Fibroblast of lung (primary cell): ENCODE results near the gene SIGLEC9. TPM values are rescaled to one million over a fixed set of nuclear protein-coding genes. Genes with fewer than 3 reads are reported as not detected.

Experiments used
- DNase-seq, 2 donors: peaks; one replicate each; pipeline versions ENCODE4 v3.0.0 to v3.0.0-alpha.2; 2010; ENCODE audit warnings: low read depth in 2 of 2
- H2AFZ ChIP-seq: 2 replicates; pipeline ENCODE4 v1.5.1; 2012; ENCODE audit warnings: low read length, control low read depth, inconsistent platforms
- H3K27ac ChIP-seq: 2 replicates; pipeline ENCODE4 v1.5.1; 2011; ENCODE audit warnings: low read length, control low read depth; ENCODE audit not compliant: insufficient read depth
- H3K27me3 ChIP-seq: 2 replicates; pipeline ENCODE4 v1.5.1; 2011; ENCODE audit warnings: mild to moderate bottlenecking, low read length; ENCODE audit not compliant: control insufficient read depth, insufficient read depth
- H3K36me3 ChIP-seq: 2 replicates; pipeline ENCODE4 v1.5.1; 2011; ENCODE audit warnings: low read length; ENCODE audit not compliant: control insufficient read depth, insufficient read depth
- H3K4me1 ChIP-seq: 2 replicates; pipeline ENCODE4 v1.5.1; 2011; ENCODE audit warnings: low read length; ENCODE audit not compliant: control insufficient read depth, insufficient read depth; ENCODE audit errors: extremely low read depth
- H3K4me2 ChIP-seq: 2 replicates; pipeline ENCODE4 v1.5.1; 2011; ENCODE audit warnings: low read length, control low read depth; ENCODE audit not compliant: insufficient read depth; ENCODE audit errors: extremely low read depth
- H3K4me3 ChIP-seq, 4 experiments: fragments of 200-600 bp in 1 of 4; sonication (generic) in 1 of 4; replicated peaks in 1 of 4; 2 replicates each; pipeline ENCODE4 v1.5.1; 2011 to 2016; ENCODE audit warnings: low read length in 4 of 4, low read depth in 3 of 4, mild to moderate bottlenecking in 3 of 4, control low read depth in 2 of 4, inconsistent platforms in 1 of 4, mixed read lengths in 1 of 4; ENCODE audit not compliant: insufficient read depth in 1 of 4; ENCODE audit errors: control extremely low read depth in 1 of 4
- H3K79me2 ChIP-seq: 2 replicates; pipeline ENCODE4 v1.5.1; 2012; ENCODE audit warnings: mild to moderate bottlenecking, low read length, inconsistent platforms; ENCODE audit not compliant: control insufficient read depth, insufficient read depth
- H3K9ac ChIP-seq: 2 replicates; pipeline ENCODE4 v1.5.1; 2011; ENCODE audit warnings: mild to moderate bottlenecking, low read length, control low read depth; ENCODE audit not compliant: insufficient read depth
- H3K9me3 ChIP-seq: 2 replicates; pipeline ENCODE4 v1.5.1; 2012; ENCODE audit warnings: low read depth, low read length; ENCODE audit not compliant: control insufficient read depth, insufficient read depth
- H4K20me1 ChIP-seq: 2 replicates; pipeline ENCODE4 v1.5.1; 2011; ENCODE audit warnings: low read length; ENCODE audit not compliant: control insufficient read depth, insufficient read depth; ENCODE audit errors: extremely low read depth
- EZH2 ChIP-seq: IDR thresholded peaks from 2 replicates; pipeline ENCODE4 v1.5.1; 2012; ENCODE audit warnings: low read length, control low read depth, mild to moderate bottlenecking; ENCODE audit errors: missing control alignments
- polyA plus RNA-seq, 2 donors: library from polyadenylated mRNA; depleted of rRNA in 1 of 2; stranded (reverse) in 1 of 2; unstranded in 1 of 2; fragments of >200 nt; gene quantifications; 2 replicates each; pipeline ENCODE4 v1.2.1, GENCODE V29; 2011 to 2012; ENCODE audit warnings: missing spikeins in 1 of 2
- total RNA-seq: library from RNA; depleted of rRNA; stranded (reverse); fragments of >200 nt; gene quantifications from 2 replicates; pipeline ENCODE4 v1.2.1, GENCODE V29; 2014
- TF ChIP-seq, protein P1 (sequence below), 2 donors: IDR thresholded peaks in 1 of 2; conservative IDR thresholded peaks in 1 of 2; 1 replicate in 1 of 2; 2 replicates in 1 of 2; pipeline ENCODE4 v1.5.1; 2011 to 2012; ENCODE audit warnings: low read length in 2 of 2, control low read depth in 1 of 2, inconsistent platforms in 1 of 2, low read depth in 1 of 2, mild to moderate bottlenecking in 1 of 2

SIGLEC9 gene
- total and polyA plus RNA-seq, 2 donors (not counting 1 experiment from before 2014, with no cell fraction given): not detected

DNA sequence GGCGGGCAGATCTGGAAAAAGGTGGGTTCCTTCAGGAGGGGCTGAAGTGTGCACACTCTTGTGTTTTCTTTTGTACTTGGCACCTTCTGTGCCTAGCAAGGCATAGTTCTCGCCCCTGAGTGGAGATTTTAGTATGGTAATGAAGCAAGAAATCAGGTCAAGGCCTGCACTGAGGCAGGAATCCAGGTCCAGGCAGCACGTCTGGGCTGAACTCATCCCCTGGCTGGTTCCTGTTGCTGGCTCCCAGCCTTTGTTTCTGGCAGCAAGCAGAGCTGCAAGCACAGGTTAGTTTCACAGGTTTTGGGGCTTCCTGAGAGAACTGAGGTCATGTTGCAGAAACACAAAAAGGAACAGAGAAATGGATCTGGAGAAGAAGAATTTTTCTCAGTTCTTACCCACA lies 38.6 kb downstream of the SIGLEC9 start:
- DNase-seq: no peak
- no peaks in the 10 kb centered on the region for H3K27me3 ChIP-seq
- H3K4me1 ChIP-seq: no peaks in the 10 kb centered on the region
- H3K9ac ChIP-seq: no peak overlapping the region
- TF ChIP-seq, protein P1, sequence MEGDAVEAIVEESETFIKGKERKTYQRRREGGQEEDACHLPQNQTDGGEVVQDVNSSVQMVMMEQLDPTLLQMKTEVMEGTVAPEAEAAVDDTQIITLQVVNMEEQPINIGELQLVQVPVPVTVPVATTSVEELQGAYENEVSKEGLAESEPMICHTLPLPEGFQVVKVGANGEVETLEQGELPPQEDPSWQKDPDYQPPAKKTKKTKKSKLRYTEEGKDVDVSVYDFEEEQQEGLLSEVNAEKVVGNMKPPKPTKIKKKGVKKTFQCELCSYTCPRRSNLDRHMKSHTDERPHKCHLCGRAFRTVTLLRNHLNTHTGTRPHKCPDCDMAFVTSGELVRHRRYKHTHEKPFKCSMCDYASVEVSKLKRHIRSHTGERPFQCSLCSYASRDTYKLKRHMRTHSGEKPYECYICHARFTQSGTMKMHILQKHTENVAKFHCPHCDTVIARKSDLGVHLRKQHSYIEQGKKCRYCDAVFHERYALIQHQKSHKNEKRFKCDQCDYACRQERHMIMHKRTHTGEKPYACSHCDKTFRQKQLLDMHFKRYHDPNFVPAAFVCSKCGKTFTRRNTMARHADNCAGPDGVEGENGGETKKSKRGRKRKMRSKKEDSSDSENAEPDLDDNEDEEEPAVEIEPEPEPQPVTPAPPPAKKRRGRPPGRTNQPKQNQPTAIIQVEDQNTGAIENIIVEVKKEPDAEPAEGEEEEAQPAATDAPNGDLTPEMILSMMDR (conservative IDR thresholded peaks at IDR 0.05 in 1 of 2, IDR thresholded peaks at IDR 0.05 in 1 of 2; ENCODE audit: low read depth in 1 of 2, low read length in 2 of 2): no peak
- no peak for TF ChIP-seq EZH2
- no peak overlapping the region for H3K4me2 ChIP-seq
- no peak overlapping the region for H3K4me3 ChIP-seq
- no peak overlapping the region for H2AFZ ChIP-seq
- H3K9me3 ChIP-seq: no peaks in the 10 kb centered on the region
- H3K36me3 ChIP-seq: no peaks in the 10 kb centered on the region
- H3K79me2 ChIP-seq: no peaks in the 10 kb centered on the region
- no peaks in the 10 kb centered on the region for H4K20me1 ChIP-seq
- no peak overlapping the region for H3K27ac ChIP-seq

DNA sequence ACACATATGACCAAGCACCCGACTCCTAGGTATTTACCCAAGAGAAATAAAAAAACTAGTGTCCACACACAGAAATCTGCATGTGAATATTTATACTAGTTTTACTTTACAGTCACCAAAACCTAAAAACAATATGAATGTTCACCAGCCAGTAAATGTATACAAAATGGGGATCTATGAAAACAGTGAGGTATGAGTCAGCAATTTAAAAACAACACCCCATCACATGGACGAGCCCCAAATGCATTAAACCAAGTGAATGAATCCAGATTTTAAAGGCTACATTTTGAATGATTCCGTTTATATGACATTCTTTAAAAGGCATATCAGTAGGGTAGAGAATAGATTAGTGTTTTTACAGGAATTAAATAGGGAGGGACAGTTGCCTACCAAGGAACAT lies 39.5 kb downstream of the SIGLEC9 start:
- DNase-seq: no peak
- Histone ChIP-seq H3K9me3 (no peaks in the 10 kb centered on the region), H3K27ac (no peak overlapping the region), H3K27me3 (no peaks in the 10 kb centered on the region), H3K9ac (no peak overlapping the region), H3K4me1 (no peaks in the 10 kb centered on the region), H3K4me2 (no peak overlapping the region), H4K20me1 (no peaks in the 10 kb centered on the region), H2AFZ (no peak overlapping the region), H3K4me3 (no peak overlapping the region), H3K79me2 (no peaks in the 10 kb centered on the region), H3K36me3 (no peaks in the 10 kb centered on the region)
- TF ChIP-seq, protein P1 (conservative IDR thresholded peaks at IDR 0.05 in 1 of 2, IDR thresholded peaks at IDR 0.05 in 1 of 2; ENCODE audit: low read depth in 1 of 2, low read length in 2 of 2): no peak
- no peak for TF ChIP-seq EZH2

DNA sequence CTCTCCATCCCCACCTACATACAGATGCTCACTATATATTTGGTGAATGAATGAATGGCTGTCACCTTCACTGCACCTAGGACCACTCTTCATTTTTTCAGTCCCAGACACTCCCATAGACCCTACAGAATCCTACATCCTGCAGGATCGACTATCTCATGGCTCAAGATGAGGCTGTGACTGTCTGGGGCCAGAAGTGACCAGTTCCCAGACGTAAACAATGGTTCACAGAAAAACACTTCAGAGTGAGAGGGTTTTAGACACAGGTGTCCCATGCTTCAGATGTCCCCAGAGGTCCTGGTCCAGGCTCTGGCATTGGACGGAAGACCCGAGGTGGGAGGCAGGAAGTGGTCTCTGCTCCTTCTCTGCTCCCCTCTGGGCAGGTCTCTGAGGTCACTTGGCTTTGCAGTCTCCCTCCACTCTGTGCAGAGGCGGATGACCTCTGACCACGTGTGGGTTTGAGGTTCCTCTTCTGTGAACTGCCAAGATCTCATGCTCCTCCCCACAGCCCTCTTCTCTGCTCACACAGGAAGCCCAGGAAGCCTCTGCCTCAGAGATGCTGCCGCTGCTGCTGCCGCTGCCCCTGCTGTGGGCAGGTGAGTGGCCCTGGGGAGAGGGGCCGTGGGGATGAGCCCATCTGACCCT lies 42.3 kb downstream of the SIGLEC9 start:
- H3K9me3 ChIP-seq: no peaks in the 10 kb centered on the region
- no peaks in the 10 kb centered on the region for H3K4me1 ChIP-seq
- no peak for DNase-seq
- no peak overlapping the region for H2AFZ ChIP-seq
- H3K27ac ChIP-seq: no peak overlapping the region
- no peaks in the 10 kb centered on the region for H3K79me2 ChIP-seq
- H3K9ac ChIP-seq: no peak overlapping the region
- no peaks in the 10 kb centered on the region for H4K20me1 ChIP-seq
- H3K27me3 ChIP-seq: no peaks in the 10 kb centered on the region
- H3K4me2 ChIP-seq: no peak overlapping the region
- H3K36me3 ChIP-seq: no peaks in the 10 kb centered on the region
- no peak overlapping the region for H3K4me3 ChIP-seq
- no peak for TF ChIP-seq EZH2
- TF ChIP-seq, protein P1 (conservative IDR thresholded peaks at IDR 0.05 in 1 of 2, IDR thresholded peaks at IDR 0.05 in 1 of 2; ENCODE audit: low read depth in 1 of 2, low read length in 2 of 2): no peak
